NCI-H2196 treated with DMSO at 0.1 percent for 48 hours (cell line): ENCODE results near the gene SSBP3.

Experiments
- DNase-seq: peaks from one replicate; lab custom pipeline; 2025; ENCODE audit not compliant: unreplicated experiment; lab: John Stamatoyannopoulos, UW

The SSBP3 gene

DNA sequence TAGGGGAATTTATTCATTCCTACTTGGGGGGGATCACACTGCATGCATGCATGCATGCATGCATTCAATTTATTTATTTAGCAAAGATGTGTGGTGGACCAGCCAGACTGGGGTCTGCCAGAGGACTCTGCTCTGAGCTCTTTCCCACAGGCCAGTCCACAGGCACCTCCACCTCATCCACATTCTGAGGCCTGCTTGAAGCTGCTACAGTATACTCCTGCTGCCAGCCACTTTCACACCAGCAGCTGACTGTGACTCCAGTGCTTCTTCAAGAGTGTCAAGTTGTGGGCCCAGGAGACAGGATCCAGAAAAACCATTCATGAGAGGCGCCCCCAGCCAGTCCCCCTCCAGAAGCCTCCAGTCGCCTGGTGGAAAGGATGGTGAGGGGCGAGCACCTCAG lies 30.9 kb downstream of the SSBP3 start:
- no peak for DNase-seq

DNA sequence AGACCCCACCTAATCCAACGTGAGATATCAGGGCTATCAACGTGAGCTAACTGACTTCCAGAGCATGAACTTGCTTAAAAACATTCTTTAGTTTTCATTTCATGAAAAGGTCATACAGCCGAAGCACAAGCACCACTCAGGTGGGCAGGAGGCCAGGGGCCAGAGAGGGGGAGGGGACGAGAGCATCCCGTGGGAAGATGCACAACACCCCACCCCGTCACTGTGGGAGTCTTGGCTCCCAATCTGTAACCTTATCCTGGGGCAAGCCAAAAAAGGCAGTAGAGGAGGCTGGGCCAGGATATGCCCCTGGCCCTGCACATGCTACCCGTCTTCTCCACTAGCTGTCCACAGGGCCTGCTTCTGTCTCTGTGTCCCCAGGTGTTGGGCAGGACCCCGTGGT lies 31.4 kb downstream of the SSBP3 start:
- DNase-seq, result no peak

DNA sequence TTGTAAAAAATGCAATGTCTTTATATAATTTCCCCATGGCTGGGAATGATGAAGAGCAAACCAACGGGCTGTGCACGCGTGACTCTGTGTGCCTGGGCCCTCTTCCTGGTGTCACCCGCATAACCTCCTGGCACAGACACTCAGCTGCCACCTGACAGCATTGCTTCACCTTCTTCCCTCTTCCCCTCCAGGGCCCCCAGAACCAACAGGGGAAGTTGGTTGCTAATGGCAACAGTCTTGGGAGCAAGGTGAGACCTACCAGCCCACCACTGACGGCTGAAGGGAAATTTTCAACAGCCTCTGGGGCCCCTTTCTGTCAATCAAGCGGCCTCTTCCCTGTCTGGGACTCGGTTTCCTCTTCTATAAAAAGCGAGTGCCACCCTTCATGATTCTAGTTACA lies 33.2 kb downstream of the SSBP3 start:
- no peak for DNase-seq

DNA sequence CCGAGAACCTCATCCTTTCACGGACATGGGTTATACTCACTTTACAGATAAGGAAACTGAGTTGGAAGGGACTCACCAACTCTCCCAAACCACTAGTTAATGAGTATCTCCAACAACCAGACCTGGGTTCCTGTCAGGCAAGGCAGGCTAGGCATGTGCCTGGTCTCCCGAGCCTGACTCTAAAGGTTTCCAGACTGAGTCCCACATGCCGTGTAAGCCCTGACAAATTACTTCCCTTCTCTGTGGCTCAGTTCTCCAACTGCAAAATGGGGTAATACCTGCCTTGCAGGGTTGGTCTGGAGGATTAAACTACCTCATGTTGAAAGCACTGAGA lies 34.3 kb downstream of the SSBP3 start:
- no peak for DNase-seq

DNA sequence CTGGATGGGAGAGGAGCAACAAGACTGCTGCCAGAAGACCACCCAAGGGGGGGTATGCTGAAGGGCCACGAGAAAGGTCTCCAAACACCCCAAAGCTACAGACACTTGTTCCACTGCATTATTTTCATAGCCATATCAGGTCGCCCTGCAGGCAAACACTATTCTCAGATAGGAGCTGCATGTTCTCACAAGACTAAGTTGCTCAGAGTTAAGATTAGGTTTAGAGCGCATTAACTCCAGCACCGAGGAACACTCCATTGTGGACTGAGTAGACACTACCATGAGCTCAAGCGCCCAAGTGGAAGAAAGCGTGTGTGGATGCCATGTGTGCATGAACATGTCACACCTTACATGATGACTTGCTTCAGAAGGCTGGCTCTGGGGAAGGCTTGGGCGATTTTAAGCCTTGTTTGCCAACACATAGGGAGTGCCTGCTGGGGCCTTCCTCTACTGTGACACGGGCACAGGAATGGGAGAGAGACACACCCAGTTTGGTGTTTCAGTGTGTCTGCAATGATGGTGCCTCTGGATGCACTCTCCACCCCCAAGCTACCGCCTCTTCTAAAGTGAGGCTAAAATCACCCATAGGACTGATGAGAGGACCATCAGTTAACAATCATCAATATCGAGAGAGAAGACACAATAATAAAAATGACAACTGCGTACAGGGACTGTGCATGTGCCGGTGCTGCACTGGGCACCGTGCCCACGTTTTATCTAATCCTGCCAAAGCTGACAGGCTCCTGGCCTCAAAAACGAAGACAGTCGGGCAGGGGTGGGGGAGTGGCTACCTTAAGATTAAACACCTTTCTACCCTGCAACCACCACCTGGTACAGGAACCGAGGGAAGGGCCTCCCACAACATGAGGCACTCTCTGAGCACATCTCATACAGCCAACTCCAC lies 34.9 kb downstream of the SSBP3 start:
- DNase-seq, result no peak

DNA sequence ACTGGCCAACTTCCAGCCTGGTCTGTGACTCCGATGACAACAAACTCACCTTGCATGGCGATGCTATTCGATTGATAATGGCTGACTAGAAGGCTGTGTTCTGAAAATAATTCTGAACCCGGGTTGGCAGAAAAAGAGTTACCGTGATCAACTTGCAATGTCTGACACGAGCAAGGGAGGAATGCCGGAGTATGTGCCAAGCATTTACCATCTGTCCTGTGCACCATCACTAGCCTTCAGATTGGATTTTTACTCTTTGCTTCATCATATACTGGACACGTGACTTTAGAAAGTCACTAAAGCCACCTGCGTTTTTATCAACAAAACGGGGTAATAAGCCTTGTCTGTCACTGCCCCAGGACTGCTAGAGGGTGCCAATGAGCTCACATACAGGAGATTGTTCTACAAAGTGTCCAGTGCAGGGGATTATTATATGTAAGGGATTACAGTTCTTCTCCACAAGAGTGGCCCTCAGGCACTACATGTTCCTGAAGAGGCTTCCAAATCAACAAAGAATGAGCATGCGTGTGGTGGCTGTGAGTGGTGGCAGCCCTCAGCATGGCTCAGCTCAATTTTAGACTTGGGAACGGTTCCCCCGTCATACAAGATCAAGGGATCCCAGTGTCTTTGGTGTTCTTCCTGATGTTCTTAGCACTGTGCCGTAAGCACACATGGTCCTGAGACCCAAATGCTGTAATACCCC lies 35.8 kb downstream of the SSBP3 start:
- DNase-seq, result no peak

DNA sequence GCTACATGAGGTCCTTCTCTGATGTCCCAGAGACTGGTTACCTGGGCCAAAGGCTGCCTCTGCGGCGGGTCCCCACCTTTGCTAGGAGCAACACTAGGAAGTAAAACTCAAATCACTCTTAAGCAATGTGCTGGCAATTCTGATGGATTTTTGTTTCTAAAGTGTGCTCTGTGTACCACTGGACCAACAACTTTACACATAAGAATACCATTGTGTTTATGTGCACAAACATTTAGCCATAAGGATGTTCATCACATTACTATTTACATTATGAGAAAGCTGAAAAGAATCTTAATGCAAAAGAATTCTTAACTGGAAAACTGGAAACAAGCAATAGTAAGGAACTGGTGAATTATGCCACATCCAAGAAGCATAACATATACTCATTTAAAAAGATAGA lies 38.6 kb downstream of the SSBP3 start:
- DNase-seq, result no peak

DNA sequence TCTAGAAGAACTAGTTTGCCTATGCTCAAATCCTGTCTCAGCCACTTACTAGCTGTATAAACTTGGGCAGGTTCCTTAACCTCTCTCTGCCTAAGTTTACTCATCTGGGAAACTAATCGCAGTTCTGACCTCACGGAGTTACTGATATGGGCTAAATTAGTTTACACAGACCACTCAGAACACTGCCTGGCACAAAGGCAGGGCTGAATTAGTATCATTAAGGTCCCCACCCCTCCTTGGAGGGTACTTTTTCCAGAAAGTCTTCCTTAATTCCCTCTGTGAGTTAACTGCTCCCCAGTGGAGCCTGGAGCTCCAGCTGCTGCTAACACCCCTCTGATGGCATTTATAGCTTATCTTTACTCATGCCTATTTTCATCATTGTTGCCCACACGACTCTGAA lies 40.3 kb downstream of the SSBP3 start:
- DNase-seq, result no peak

DNA sequence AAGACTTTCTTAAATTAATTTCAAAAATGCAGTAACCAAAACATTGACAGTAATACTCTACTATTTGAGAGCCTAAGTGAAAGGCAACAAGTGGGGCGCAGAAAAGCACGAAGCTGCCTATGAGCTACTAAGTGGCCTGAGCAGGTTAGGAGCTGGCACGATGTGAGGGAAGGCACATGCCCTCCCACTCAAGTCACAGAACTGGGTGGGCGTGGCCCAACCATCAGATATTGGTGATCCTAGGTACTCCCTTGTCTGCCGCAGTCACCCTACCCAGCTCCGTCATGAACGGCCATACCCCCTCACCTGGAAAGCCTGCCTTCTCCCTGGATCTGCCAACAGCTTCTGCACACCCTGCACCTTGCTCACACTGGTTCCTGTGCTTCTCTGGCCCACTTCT lies 40.8 kb downstream of the SSBP3 start:
- DNase-seq, result no peak

DNA sequence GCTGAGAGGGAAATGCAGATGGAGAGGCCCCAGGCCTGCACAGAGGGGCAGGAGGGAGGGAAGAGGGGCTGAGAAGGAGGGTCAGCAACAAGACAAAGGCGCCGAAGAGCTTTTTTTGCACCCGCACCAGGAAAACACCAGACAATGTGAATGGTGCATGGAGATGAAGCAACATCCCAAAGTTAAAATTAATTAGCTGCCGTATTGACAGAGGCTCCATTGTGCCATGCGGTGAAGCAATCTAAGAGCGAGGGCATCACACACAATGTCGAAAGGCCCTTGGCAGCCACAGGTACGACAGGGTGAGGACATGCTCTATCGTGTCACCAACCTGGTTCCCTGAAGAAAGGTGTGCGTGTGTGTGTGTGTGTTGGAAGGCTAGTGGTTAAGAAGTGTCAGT lies 41.2 kb downstream of the SSBP3 start:
- no peak for DNase-seq

DNA sequence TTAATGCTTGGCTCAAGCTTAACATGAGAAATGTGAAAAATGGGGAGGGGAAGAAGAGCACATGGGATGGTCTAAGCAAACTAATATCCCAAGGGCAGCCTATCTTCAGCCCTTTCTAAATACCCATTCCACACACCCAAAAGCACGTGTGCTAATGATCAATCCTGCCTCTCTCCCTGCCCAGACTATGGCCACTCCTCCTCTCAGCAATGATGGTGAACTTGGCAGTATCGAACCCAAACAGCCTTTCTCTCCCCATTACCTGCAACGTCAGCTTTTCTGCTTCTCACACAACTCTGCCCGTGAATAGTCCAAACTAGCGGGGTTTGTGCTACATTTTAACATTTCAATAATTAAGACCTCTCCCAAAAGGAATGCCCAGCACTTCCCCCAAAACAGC lies 41.6 kb downstream of the SSBP3 start:
- no peak for DNase-seq

DNA sequence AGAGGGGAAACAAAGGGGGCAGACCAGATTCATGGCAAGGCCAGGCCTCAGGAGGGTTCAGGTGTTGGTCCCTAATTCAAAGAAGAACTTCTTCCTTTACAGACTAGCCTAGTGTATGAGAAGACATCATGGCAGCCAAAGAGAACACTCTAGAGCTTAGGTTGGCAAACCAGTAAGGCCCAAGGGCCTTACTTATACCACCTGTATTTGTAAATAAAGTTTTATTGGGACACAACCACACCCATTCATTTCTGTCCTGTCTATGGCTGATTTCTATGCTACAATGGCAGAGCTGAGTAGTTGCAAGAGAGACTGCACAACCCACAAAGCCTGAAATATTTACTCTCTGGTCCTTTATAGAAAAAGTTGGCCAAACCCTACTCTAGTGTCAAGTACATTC lies 42.3 kb downstream of the SSBP3 start:
- no peak for DNase-seq

DNA sequence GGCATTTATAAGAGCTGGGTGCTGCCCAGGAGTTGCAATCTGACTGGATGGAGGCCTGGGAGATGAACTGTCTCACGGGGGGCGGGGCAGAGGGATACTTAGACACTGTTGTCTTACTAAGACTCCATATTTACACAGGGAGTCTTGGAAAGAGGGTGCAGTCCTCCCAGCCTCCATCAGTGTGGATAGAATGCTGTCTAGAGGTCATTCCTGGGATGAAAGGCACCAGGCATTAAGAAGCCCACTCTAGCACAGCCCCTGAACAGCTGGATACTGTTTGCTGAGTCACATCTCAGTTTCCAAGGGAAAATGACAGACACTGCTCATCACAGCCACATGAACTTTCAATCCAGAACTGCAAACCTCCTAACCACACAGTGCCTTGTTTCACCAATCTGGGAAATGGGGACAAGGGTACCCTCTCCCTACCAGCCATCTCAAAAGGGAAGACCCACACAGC lies 43.3 kb downstream of the SSBP3 start:
- no peak for DNase-seq

DNA sequence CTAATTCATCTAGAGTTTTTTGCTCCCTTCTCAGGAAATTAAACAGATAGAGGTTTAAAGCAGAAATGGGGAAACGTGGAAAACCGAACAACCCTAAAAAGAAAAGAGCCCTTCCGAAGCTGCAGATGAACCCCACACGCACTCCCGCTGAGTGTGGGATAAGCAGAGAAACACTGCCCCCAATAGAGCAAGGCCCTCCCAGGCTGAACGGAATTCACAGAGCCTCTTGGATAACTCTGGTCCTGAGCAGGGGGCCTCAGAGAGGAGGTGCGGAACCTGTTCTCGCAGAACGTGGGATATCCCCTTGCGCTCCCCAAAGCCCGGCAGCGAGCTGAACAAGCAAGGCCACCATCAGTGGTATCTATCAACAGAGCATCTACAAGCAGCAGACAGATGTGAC lies 44.9 kb downstream of the SSBP3 start:
- no peak for DNase-seq

DNA sequence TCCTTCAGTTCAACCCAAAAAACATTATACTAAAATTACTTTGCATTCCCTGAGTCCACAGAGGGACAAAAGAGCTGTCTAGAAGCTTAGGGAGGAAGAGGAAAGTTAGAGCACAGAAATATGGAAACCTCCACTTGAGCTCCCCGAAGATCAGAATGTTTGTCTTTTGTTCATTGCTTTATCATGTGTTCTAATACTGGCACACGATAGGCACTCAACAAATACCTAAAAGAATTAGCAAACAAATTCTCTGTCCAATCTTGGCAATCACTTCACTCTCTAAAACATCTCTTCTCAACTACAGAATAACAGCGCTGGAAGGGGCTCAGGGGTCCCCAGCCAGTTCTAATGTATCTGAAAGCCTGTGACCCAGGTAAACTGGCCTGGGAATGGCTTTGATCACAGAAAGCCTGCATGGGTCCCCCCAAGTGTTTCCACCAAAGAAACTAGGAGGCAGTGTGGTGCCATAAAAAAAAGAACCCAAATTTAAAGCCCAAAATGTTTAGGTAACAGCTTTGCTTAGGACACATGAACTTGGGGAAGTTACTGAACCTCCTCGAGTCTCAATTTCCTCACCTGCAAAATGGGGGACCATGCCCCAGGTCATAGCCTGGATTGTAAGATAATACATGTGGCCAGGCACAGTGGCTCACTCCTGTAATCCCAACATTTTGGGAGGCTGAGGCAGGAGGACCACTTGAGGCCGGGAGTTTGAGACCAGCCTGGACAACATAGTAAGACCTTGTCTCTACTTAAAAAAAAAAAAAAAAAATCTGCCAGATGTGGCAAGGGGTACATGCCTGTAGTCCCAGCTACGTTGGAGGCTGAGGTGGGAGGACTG lies 45.8 kb downstream of the SSBP3 start:
- no peak for DNase-seq

DNA sequence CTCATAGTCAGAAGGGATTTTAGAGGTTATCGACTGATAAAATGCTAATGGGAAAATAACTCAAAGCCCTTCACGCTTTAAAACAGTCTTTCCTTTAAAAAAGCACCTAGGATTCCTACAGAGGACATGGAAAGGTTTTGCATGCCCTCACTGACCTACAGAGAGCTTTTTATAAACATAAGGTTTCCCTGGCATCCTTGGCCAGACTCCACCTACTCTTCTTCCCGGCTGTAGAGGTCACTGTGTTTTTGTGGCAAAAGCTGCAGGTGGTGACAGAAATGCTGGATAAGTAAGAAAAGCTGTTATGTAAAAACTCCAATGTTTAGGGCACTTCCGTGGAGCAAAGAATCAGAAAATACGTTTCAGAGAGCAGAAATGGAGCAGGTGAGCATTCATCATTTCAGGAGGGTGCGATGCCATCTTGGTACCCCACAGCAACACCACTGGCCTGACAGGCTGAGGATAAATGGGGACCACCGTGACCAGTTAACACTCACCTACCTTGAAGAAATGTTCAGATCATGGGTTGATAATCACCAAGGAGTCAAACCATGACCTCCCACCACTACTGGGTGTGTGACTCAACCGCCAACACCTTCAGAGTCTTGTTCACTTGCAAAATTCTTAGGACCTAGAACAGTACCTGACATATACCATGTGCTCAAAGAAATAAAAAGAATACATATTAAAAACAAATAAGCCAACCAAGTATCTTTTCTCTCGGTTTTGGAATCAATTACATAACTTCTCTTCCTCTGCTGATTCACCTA lies 46.6 kb downstream of the SSBP3 start:
- DNase-seq, result no peak

DNA sequence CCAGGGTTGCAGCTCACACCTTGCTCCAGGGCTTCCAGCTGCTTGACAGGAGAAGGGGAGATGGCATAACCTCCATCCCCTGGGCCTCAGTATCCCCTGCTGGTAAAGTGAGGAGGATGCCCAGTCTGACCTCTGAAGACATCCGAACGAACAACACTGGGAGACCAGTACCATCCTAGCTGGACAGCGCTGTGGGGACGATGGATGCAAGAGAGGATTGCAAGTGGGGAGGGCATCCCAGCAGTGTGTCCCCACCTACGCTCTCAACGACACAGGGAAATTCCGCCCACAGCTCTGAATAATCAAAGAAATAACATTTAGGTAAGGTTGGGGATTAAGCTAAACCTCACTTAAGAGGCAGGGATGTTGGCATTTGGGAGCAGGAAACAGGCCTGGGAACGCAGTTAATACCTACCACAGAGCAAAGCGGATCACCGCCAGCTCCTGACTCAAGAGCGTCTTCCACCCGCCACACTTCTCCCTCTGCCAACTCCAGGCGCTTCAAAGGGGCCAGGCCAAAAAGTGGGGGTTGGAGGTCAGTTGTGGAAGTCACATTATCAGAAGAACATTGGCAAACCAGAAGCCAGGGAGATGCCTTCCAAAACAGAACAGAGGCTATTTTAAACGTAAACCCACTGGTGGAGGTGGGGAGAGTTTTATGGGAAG lies 47.6 kb downstream of the SSBP3 start:
- DNase-seq, result no peak

DNA sequence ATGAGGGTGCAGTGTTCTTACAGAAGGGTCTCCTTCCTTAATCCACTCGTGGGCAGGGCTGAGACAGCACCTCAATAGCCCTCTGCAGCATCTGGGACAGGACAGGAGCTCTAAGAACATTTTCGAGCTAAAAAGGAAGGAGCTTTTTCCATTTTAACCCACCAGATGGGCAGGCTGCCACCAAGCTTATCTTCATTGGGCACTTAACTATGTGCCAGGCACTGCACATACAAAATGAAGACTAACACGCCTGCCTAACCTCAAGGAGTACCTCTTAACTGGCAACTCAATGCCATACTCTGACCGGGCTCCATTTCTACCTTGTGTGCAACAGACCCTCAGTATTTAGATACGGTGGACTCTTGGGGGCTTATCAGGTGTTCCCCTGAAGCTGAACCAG lies 48.2 kb downstream of the SSBP3 start:
- no peak for DNase-seq

DNA sequence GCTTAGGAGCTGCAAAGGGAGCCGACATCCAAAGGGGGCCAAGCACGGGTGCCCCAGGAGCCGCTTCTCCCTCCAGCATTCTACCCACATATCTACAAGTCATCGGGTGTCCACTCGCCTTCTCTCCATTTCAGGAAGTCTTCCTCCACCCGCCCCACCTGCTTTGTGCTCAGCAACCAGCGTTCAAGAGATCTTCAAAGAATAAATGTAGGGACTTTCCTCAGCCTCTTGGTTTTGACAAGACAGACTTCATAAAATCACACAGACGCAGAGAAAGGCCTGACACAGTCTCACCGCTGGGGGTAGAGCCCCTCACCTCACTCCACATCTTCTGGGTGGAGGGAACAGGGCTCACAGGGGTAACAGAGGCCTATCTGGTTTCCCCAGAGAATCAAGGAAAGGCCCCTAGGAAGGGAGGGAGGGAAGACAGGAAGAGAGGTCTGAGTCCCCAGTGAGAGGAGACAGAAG lies 49.5 kb downstream of the SSBP3 start:
- DNase-seq, result no peak

DNA sequence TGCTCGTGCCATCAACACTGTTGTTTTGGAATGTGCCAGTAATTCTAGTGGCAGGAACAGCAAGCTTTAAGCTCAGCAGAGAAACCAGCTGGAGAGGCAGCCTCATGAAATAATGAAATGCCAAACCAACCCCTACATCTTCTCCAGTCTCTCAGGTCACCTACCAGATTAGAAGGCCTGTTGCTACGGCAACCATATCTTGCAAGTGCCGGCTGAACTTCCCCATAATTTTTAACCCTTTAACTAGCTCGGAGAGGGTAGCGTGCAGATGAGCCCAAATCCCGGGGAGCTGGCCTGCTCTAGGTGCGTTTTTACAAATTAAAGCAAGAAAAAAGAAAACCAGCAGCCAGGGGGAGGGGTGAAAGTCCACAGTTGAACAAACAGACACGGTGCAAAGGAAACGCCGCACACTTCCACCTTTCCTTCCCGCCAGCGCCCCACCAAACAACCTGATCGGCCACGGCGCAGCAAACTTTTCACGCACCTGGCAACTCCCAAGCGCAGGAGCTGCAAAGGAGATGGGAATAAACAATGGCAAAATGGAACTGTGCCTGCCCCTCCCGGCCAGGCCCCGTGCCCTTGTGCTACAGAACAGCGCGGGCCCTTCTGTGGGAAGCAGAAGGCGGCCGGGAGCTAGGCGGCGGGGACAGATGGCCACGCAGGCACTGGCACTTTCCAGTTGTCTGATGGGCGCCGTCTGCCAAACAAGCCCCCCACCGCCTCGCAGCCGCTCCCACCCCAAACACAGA lies 50.1 kb downstream of the SSBP3 start:
- DNase-seq, result no peak
